ENCODE data around the gene LIPA.

Gene LIPA

GRCh38 chr10:89281606-89282395, 30.2 kb upstream of the LIPA start:
- H3K9me3 Mint-ChIP-seq = no peaks in the 10 kb centered on the region
- ATAC-seq (replicated peaks) = no peak
- H3K4me3 Mint-ChIP-seq = no peak overlapping the region
- DNase-seq = no peak
- H3K4me1 Mint-ChIP-seq (ENCODE audit: low read depth in 2 of 2) = no peaks in the 10 kb centered on the region
- H3K27ac Mint-ChIP-seq = peak overlapping the region in 1 of 2 donors; percentile 33
- H3K36me3 Mint-ChIP-seq (ENCODE audit: insufficient read depth) = no peaks in the 10 kb centered on the region
- H3K27me3 Mint-ChIP-seq = peaks cover 0 to 16% of the 10 kb centered on the region in 2 donors

- no peaks in the 10 kb centered on the region for H3K4me1 Mint-ChIP-seq (ENCODE audit: low read depth in 2 of 2)
- ATAC-seq (replicated peaks) = no peak
These were observed 28.9 kb upstream of the LIPA start for GRCh38 chr10:89280508-89280907.

GRCh38 chr10:89279421-89279869, 27.9 kb upstream of the LIPA start:
- Mint-ChIP-seq H3K4me3 (no peak overlapping the region), H3K9me3 (no peaks in the 10 kb centered on the region), H3K4me1 (ENCODE audit: low read depth in 2 of 2) (no peaks in the 10 kb centered on the region), H3K27ac (no peak overlapping the region), H3K36me3 (ENCODE audit: insufficient read depth) (no peaks in the 10 kb centered on the region), H3K27me3 (peaks cover 0 to 11% of the 10 kb centered on the region in 2 donors)
- no peak for DNase-seq
- ATAC-seq (replicated peaks) = no peak

More at GRCh38 chr10:89280508-89280907, 28.9 kb upstream of the LIPA start:
- Mint-ChIP-seq H3K27ac (no peak overlapping the region), H3K4me3 (no peak overlapping the region), H3K36me3 (ENCODE audit: insufficient read depth) (no peaks in the 10 kb centered on the region), H3K27me3 (peaks cover 0 to 8% of the 10 kb centered on the region in 2 donors), H3K9me3 (no peaks in the 10 kb centered on the region)
- no peak for DNase-seq

DNA sequence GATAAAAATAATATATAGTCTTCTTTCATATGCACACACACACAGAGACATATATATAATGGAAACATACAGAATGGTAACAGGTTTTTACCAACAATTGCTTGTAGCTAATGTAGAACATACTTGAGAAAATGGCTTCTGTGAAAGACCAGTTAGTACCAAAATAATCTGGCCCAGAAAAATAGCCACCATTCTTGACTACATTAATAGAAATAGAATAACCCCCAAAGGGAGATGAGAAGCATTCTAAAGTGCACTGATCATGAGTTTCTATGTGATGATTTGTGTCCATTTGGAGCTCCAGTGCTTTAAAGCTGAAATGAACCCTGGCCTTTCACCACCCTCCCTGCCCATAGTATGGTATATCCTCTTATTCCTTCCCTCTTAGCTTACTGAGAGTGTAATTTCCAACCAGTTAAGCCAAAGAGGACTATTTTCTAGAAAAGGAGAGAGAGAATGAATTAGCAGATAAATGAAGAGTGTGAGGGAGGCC, 27.4 kb upstream of the LIPA start:
- DNase-seq (no peak), ATAC-seq (replicated peaks) (no peak)
- Mint-ChIP-seq H3K9me3 (no peaks in the 10 kb centered on the region), H3K27ac (no peak overlapping the region), H3K27me3 (peaks cover 0 to 11% of the 10 kb centered on the region in 2 donors), H3K36me3 (ENCODE audit: insufficient read depth) (no peaks in the 10 kb centered on the region), H3K4me1 (ENCODE audit: low read depth in 2 of 2) (no peaks in the 10 kb centered on the region), H3K4me3 (no peak overlapping the region)

GRCh38 chr10:89278034-89278535, 26.5 kb upstream of the LIPA start:
- ATAC-seq (replicated peaks) = no peak
- Mint-ChIP-seq H3K4me1 (ENCODE audit: low read depth in 2 of 2) (no peaks in the 10 kb centered on the region), H3K9me3 (no peaks in the 10 kb centered on the region), H3K36me3 (ENCODE audit: insufficient read depth) (no peaks in the 10 kb centered on the region), H3K27me3 (peaks cover 0 to 11% of the 10 kb centered on the region in 2 donors), H3K4me3 (no peak overlapping the region), H3K27ac (no peak overlapping the region)
- no peak for DNase-seq

- Mint-ChIP-seq H3K4me3 (no peak overlapping the region), H3K36me3 (ENCODE audit: insufficient read depth) (no peaks in the 10 kb centered on the region), H3K27me3 (peaks cover 0 to 20% of the 10 kb centered on the region in 2 donors), H3K4me1 (ENCODE audit: low read depth in 2 of 2) (no peaks in the 10 kb centered on the region), H3K27ac (no peak overlapping the region), H3K9me3 (no peaks in the 10 kb centered on the region)
- DNase-seq (no peak), ATAC-seq (replicated peaks) (no peak)
These were observed 23.8 kb upstream of the LIPA start for GRCh38 chr10:89275383-89275782.

GRCh38 chr10:89274928-89275327, 23.4 kb upstream of the LIPA start:
- H3K27ac Mint-ChIP-seq = no peak overlapping the region
- DNase-seq (no peak), ATAC-seq (replicated peaks) (no peak)
- no peaks in the 10 kb centered on the region for H3K4me1 Mint-ChIP-seq (ENCODE audit: low read depth in 2 of 2)
- no peak overlapping the region for H3K4me3 Mint-ChIP-seq
- no peaks in the 10 kb centered on the region for H3K9me3 Mint-ChIP-seq
- no peaks in the 10 kb centered on the region for H3K36me3 Mint-ChIP-seq (ENCODE audit: insufficient read depth)
- peaks cover 0 to 20% of the 10 kb centered on the region in 2 donors for H3K27me3 Mint-ChIP-seq

DNA sequence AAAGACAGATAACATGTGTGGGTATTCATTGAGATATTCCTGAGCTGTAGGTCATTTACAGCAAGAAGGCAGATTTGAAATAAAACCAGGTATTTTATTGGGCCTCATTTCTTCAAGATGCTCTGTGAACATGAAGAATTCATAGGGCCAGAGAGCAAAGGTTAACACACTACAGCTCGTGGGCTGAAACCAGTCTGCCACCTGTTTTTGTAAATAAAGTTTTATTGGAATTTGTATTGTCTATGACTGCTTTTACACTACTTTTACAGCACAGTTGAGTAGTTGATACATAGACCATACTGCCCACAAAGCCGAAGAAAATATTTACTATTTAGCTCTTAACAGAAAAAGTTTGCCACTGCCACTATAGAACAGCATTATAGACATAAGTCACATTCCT, 22.1 kb upstream of the LIPA start:
- H3K36me3 Mint-ChIP-seq (ENCODE audit: insufficient read depth) = no peaks in the 10 kb centered on the region
- no peak for DNase-seq
- H3K9me3 Mint-ChIP-seq = no peaks in the 10 kb centered on the region
- H3K27me3 Mint-ChIP-seq = peaks cover 0 to 20% of the 10 kb centered on the region in 2 donors
- H3K4me3 Mint-ChIP-seq = no peak overlapping the region
- no peaks in the 10 kb centered on the region for H3K4me1 Mint-ChIP-seq (ENCODE audit: low read depth in 2 of 2)
- no peak for ATAC-seq (replicated peaks)
- H3K27ac Mint-ChIP-seq = no peak overlapping the region

DNA sequence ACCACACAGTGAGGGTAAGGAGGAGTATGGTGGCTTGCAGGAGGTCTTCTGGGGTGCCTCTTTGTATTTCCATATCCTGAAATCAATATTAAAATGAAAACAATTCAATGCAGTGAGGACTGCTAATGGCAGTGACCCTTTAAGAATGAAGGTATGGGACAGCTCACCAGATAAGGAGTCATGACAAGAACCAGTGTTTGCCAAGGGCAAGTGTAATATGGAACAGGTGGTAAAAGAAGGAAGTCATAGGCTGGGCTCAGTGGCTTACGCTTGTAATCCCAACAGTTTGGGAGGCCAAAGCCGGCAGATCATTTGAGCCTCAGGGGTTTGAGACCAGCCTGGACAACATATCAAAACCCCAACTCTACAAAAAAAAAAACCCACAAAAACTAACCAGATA, 20.0 kb upstream of the LIPA start:
- Mint-ChIP-seq H3K9me3 (no peaks in the 10 kb centered on the region), H3K27me3 (peaks cover 0 to 20% of the 10 kb centered on the region in 2 donors), H3K4me1 (ENCODE audit: low read depth in 2 of 2) (no peaks in the 10 kb centered on the region), H3K36me3 (ENCODE audit: insufficient read depth) (no peaks in the 10 kb centered on the region), H3K4me3 (no peak overlapping the region), H3K27ac (no peak overlapping the region)
- ATAC-seq (replicated peaks) (no peak), DNase-seq (no peak)

DNA sequence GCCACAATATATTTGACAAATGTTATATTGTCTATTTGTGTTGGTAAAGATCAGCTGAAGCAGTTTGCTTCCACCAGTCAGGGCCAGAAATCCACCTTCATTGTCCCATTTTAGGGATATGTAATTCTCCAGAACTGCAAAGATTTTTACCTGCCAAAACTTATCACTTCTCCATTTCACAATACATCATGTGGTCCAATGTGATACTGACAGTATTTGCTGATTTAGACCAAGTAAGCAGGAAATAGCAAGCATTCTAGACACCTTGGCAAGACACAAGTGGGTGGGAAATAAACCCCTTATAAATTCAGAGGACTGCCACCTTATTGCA, 18.5 kb upstream of the LIPA start:
- H3K36me3 Mint-ChIP-seq (ENCODE audit: insufficient read depth) = no peaks in the 10 kb centered on the region
- H3K4me3 Mint-ChIP-seq = no peak overlapping the region
- ATAC-seq (replicated peaks) = no peak
- peaks cover 0 to 12% of the 10 kb centered on the region in 2 donors for H3K27me3 Mint-ChIP-seq
- no peaks in the 10 kb centered on the region for H3K9me3 Mint-ChIP-seq
- no peaks in the 10 kb centered on the region for H3K4me1 Mint-ChIP-seq (ENCODE audit: low read depth in 2 of 2)
- DNase-seq = no peak
- no peak overlapping the region for H3K27ac Mint-ChIP-seq

DNA sequence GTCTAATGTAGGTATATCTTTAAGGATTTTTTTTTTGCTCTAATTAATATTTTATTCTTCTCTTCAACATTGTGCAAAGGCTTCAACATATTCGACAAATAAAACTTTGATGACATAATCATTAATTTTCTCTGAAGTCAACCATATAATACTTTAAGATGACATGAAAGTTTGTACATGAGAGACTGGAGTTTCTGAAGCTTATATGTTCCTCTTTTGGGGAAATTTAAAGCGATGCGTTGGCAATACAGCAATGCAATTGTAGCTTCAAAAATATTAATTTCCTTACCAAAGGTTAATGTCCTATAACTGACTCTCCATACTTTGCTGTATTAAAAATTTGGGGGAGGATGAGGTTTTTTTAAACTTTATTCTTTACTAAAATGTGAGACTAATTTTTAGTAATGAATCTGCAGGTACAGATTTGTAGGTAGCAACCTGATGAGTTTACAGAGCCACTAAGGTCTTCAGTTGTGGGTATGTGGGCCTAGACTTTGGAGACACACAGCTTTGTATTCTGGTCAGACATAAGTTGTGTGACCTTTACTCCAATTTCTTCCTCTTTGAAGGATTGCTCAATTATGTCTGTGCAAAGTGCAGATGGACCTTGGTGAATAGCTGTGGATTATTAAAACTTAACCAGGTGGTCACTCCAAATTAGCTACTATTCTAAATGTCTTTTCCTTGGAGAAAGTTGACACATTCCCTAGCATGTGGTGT, 18.0 kb upstream of the LIPA start:
- no peak overlapping the region for H3K27ac Mint-ChIP-seq
- ATAC-seq (replicated peaks) (no peak), DNase-seq (no peak)
- no peaks in the 10 kb centered on the region for H3K4me1 Mint-ChIP-seq (ENCODE audit: low read depth in 2 of 2)
- no peak overlapping the region for H3K4me3 Mint-ChIP-seq
- peaks cover 0 to 9% of the 10 kb centered on the region in 2 donors for H3K27me3 Mint-ChIP-seq
- no peaks in the 10 kb centered on the region for H3K9me3 Mint-ChIP-seq
- no peaks in the 10 kb centered on the region for H3K36me3 Mint-ChIP-seq (ENCODE audit: insufficient read depth)

GRCh38 chr10:89266721-89267453, 15.3 kb upstream of the LIPA start:
- no peak overlapping the region for H3K4me3 Mint-ChIP-seq
- no peak for ATAC-seq (replicated peaks)
- DNase-seq = no peak

GRCh38 chr10:89263531-89263930, 12.0 kb upstream of the LIPA start:
- Mint-ChIP-seq H3K4me3 (no peak overlapping the region), H3K27ac (no peak overlapping the region), H3K4me1 (ENCODE audit: low read depth in 2 of 2) (peaks cover 0 to 2% of the 10 kb centered on the region in 2 donors), H3K27me3 (no peaks in the 10 kb centered on the region), H3K36me3 (ENCODE audit: insufficient read depth) (no peaks in the 10 kb centered on the region), H3K9me3 (no peaks in the 10 kb centered on the region)
- ATAC-seq (replicated peaks) (no peak), DNase-seq (no peak)

More at GRCh38 chr10:89266721-89267453, 15.3 kb upstream of the LIPA start:
- Mint-ChIP-seq H3K27me3 (peaks cover 0 to under 1% of the 10 kb centered on the region in 2 donors), H3K4me1 (ENCODE audit: low read depth in 2 of 2) (no peaks in the 10 kb centered on the region), H3K36me3 (ENCODE audit: insufficient read depth) (no peaks in the 10 kb centered on the region), H3K9me3 (no peaks in the 10 kb centered on the region), H3K27ac (no peak overlapping the region)
